NCI-H2196 treated with DMSO at 0.1 percent for 48 hours (cell line): Measurements from ENCODE around the gene SLC6A19.
A peak's percentile ranks its signal among the peaks of the same experiment; 100 is the strongest.

ENCODE experiments used
- DNase-seq: peaks from one replicate; lab custom pipeline; 2025; ENCODE audit not compliant: unreplicated experiment; lab: John Stamatoyannopoulos, UW

SLC6A19 gene

GRCh38 chr5:1193591-1193985 lies 7.8 kb upstream of the SLC6A19 start:
- DNase-seq, result no peak

DNA sequence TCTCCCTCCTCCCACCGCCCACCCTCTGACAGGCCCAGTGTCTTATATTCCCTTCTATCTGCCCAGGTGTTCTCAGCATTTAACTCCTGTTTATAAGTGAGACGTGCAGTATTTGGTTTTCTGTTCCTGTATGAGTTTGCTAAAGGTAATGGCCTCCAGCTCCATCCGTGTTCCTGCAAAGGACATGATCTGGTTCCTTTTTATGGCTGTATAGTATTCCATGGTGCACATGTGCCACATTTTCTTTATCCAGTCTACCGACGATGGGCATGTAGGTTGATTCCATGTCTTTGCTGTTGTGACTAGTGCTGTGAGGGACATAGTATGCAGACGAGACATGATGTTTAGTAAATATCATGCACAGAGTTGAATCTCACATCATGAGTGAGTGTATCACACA lies 7.0 kb upstream of the SLC6A19 start:
- no peak for DNase-seq

DNA sequence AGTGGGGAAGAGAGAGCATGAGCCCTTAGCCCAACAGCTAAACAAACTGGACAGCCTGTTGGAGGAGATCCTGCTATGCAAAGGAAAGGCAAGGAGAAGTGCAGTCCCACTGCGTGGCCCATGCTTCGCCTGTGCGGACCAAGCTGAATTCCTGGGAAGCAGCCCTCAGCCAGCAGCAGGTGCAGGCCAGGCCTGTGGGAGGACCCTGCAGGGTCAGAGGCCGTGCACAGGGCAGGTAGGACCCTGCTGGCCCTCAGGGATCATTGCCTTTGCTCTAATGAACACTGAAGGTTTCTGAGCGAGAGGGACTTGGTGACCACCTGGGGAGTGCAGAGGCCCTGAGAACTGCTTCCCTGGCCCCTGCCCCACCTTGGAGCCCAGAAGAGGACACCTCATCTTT lies 6.0 kb upstream of the SLC6A19 start:
- DNase-seq, result no peak

GRCh38 chr5:1195916-1196315 lies 5.5 kb upstream of the SLC6A19 start:
- no peak for DNase-seq

DNA sequence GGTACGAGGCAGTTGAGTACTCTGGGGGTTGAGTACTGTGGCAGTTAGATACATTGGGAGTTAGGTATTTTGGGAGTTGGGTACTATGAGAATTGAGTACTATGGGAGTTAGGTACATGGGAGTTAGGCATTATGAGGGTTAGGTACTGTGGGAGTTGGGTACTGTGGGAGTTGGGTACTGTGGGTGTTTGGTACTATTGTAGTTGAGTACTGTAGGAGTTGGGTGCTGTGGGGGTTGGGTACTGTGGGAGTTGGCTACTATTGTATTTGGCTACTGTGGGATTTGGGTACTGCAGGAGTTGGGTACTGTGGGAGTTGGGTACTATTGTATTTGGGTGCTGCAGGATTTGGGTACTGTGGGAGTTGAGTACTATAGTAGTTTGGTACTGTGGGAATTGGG lies 4.8 kb upstream of the SLC6A19 start:
- no peak for DNase-seq

GRCh38 chr5:1197876-1198666 lies 3.3 kb upstream of the SLC6A19 start:
- DNase-seq, result no peak

GRCh38 chr5:1199340-1199648 lies 2.1 kb upstream of the SLC6A19 start:
- no peak for DNase-seq

DNA sequence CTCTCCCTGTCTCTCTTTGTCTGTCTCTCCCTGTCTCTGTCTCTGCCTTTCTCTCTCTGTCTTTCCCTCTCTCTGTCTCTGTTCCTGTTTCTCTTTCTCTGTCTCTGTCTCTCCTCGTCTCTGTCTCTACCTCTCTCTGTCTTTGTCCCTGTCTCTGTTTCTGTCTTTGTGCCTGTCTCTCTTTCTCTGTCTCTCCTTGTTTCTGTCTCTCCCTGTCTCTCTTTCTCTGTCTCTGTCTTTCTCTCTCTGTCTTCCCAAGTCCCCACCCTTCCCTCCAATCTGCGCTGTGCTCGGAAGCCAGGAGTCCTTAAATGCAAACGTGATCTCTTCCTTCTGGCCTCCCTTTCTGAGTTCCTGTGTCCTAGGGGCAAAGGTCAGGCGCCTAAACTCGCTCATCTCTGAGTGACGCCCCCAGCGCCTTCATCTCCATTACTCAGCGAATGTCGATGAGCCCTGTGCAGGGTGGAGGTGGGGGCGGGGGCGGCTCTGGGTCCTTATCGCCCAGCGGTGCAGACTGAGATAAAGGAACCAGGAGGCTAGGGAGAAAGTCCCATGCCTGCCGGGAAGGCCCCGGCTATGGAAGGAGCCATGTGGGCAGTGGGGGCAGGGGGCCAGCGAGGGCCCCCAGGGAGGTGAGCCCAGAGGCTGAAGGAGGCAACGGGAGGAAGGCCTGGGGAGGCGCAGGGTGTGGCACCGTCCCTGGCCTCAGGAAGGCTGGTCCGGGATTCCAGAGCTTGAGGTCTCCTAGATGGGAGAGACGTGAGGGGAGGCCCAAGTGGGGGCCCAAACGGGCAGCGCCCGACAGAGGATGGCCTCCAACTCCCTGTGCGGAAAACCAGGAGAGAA lies 1.5 kb upstream of the SLC6A19 start:
- no peak for DNase-seq

GRCh38 chr5:1200495-1201326 lies 684 bp upstream of the SLC6A19 start:
- DNase-seq, result no peak

GRCh38 chr5:1202026-1202797 lies 817 bp downstream of the SLC6A19 start:
- DNase-seq, result no peak

DNA sequence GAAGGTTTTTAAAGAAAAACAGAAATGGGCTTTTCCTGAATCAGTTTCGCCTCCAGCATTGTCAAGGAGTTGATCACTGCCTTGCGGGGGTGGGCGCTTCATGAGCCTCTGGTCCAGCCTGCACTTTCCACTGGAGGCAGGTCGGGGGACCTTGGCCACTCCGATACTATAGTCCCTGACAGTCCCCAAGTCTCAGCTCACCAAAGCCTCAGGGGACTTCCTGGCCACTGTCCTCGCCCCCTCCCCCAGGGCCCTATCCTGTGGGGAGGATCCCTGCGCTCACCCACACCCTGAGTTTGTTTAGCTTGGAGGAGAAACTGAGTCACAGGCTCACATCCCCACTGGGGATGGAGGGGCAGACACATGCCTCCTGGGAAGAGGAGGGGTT lies 1.4 kb downstream of the SLC6A19 start:
- no peak for DNase-seq

DNA sequence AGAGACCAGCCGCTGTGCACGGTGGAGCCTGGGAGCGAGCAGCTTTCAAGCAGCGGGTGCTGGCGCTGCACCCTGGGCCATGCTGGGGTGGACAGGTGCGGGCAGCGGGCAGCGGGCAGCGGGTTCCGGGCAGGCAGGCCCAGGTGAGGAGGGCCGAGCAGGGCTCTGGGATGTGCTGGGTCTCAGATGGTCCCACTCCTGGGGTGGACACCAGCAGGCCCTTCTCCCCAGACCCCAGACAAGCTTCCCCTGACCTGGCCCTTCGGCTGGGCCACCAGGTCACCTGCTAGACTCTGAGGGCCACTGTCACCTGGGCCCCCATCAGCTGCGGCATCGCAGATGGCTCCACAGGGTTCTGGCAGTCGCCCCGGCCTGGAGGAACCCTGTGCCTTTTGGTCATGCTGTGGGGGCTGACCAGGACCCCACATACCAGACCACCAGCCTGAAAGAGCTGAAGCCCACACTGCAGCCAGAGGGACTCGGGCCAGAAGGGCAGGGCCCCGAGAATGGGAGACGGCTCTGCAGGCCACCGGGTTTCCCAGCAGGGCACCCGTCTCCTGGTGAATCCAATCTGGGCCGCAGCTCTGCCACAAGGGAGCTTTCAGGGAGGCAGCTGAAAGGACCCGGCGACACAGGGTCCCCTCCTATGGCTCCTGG lies 2.0 kb downstream of the SLC6A19 start:
- DNase-seq, result no peak

GRCh38 chr5:1203968-1204692 lies 2.7 kb downstream of the SLC6A19 start:
- DNase-seq, result no peak

DNA sequence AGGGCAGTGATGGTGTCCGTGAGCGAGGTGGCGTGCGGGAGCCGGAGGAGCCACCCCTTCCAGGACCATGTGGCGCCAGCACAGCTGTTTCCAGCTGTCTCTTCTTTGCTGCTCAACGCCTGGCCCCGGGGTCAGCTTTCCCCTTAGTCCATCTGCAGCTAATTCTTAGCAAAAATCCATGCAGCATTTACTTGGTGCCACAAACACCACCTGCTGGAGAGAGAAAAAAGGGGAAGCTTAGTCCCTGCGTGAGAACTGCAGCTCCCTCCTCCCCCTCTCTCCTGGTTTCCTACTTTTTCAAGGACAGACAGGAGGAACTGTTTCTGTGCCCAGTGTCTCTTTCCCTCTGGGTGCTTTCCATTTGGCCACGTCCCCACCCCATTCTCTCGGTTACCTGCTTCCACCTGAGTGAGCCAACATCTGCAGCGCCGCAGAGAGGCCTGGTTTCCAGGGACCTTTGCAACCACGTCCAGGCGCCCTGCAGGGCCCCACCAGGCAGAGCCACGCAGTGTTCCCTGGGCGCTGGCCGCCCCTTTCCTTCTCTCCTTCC lies 3.4 kb downstream of the SLC6A19 start:
- DNase-seq, result peak; percentile 22

- no peak for DNase-seq
Measured at GRCh38 chr5:1205255-1206180, 4.1 kb downstream of the SLC6A19 start.

DNA sequence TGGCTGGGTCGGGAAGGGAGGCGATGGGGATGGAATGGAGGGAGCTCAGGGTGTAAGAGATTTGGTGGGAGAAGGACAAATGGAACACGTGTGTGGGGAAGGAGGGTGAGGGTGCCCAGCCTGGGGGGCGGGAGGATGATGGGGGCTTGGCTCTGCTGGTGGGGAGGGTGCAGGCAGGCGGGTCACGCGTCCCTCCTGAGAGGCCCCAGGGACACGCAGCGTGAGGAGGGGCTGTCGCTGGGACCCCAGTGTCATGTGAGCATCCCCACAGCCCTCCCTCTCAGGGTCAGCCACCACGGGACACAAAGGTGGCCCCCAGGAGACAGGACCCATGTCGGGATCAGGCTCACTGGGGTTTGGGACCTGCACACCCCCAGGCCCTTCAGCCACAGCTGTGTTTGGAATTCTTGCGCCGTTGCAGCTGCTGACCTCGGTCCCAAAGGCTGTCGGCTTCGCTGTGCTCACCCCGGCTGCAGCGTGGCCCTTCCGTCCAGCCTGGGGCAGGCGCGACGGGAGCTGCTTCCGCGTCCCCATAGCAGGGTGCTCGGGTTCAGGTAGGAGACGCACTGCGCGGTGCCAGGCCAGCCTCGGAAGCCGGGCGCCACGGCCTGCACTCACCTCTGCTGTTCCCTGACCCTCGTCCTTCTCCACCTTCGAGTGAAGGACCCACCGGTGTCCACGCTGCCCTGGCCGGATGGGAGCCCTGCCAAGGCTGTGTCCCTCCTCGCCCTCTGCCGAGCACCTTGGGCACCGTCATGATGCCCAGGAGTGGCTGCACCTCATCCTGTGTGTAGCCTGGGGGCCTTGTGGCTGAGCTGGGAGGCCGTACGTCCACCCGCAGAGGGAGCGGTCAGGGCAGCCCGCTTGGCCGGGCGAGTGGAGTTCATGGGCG lies 5.4 kb downstream of the SLC6A19 start:
- DNase-seq, result no peak

- DNase-seq, result no peak
Measured at GRCh38 chr5:1207555-1207954, 6.2 kb downstream of the SLC6A19 start.
